Inflammatory macrophage (primary cell): ENCODE results near the gene PARD3B.

Experiments
- DNase-seq, 2 donors: peaks; one replicate each; pipeline ENCODE4 v3.0.0-alpha.2; 2020 to 2022

Gene PARD3B

DNA sequence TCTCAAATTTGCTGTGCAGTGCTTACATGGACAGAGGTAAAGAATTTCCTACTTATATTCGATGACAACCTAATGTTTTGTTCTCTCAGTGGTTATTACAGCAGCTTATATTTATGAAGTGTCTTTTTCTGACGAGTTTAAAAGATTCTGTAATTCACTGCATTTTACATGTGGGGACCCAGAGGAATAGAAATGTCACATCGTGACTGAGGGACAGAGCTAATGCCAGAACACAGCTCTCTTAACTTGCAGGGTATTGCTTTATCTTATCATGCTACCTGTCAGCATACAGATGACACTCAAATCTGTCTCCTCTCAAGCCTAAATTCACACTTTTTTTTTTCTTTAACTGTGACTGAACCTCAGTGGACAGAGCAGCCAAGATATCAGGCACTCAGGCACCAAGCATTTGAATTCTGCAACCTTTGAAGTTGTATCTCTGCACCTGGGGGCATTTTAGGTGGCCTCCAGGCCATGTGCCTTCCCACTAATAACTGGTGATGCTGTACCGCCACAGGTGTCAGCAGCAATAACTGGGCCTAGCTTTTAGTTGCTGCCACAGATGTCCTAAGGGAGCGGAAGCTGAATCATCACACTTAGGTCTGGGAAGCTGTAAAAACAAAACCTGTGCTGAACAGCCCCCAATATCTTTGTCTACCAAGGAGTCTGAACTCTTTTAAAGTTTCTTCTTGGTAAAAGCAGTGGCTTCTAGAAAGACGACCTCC is 821.2 kb downstream of the PARD3B start:
- no peak for DNase-seq

DNA sequence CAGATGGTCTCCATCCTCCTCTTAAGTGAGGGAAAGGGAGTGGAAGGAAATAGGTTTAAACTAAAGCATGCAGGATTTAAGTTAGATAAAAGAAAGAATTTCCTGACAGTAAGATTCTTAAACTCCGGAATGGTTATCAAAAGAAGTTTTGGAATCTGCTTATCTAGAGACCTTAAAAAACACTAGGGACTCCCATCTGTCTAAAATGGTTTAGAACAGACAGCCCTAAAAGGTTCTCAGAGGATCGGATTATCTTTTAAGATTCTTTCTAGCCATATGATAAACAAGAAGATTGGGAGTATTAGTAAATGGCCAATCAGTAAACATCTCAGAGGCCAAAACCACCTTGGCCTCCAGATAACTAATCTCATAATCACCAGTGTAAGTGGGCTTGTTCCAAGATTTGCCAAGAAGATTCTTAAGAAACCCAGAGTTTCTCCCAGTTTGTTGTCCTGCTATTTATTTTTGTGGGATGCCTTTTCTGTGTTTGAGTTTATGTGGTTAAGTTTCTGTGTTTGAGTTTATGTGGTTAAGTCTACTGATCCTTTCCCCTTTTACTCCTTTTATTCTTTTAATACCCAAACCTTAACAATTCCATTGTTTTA is 822.2 kb downstream of the PARD3B start:
- DNase-seq = no peak

DNA sequence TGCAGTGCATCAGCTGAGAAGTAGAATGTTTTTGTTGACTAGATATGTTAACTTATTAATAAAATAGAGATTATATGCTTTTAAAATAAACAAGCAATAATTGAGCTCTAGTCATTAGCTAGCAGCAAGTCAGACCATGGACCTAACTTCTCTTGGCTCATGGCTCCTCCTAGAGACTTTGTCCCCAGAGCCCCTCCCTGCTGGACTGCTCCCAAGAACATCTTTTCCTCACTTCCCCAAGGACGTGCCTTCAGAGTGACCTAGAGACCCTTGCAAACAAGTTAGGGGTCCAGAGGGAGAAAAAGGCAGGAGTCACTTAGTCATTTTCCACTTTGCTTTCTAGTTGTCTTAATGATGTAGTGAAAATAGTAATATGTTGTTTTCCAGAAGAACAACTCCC is 824.5 kb downstream of the PARD3B start:
- no peak for DNase-seq

DNA sequence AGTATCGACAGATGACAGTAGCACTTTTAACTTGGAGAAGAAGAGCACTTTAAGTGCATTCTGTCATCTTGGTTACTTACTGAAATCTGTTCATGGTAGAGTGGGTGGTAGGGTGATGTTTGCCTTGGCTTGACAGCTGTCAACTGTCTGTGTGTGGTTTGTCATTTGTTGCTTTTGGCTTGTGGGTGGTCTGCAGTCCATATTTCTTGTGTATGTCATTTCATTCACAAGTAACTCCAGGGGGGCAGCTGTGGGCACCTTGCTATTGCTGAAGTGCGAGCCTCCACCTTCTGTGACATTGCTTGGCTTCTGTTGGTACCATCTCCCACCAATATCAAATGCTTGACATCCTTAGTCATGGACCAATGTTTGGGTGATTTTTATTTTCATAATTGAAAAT is 825.5 kb downstream of the PARD3B start:
- DNase-seq = no peak

DNA sequence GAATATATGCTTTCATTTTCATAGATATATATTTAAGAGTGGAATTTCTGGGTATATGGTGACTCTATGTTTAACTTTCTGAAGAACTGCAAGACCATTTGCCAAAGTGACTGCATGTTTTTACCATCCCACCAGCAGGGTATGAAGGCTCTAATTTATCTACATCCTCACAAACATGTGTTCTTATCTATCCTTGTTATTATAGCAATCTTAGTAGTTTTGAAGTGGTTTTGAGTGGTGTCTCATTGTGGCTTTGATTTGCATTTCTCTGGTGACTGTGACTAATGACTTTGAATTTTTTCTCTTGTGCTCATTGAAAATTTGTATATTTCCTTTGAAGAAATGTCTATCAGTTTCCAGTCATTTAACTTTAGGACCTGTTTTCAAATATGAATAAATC is 826.9 kb downstream of the PARD3B start:
- no peak for DNase-seq

GRCh38 chr2:205375461-205376448 is 830.5 kb downstream of the PARD3B start:
- DNase-seq = no peak

GRCh38 chr2:205377324-205377723 is 832.0 kb downstream of the PARD3B start:
- no peak for DNase-seq

GRCh38 chr2:205383601-205384000 is 838.3 kb downstream of the PARD3B start:
- no peak for DNase-seq

- DNase-seq = no peak
Measured at GRCh38 chr2:205386109-205386508, 840.8 kb downstream of the PARD3B start.

DNA sequence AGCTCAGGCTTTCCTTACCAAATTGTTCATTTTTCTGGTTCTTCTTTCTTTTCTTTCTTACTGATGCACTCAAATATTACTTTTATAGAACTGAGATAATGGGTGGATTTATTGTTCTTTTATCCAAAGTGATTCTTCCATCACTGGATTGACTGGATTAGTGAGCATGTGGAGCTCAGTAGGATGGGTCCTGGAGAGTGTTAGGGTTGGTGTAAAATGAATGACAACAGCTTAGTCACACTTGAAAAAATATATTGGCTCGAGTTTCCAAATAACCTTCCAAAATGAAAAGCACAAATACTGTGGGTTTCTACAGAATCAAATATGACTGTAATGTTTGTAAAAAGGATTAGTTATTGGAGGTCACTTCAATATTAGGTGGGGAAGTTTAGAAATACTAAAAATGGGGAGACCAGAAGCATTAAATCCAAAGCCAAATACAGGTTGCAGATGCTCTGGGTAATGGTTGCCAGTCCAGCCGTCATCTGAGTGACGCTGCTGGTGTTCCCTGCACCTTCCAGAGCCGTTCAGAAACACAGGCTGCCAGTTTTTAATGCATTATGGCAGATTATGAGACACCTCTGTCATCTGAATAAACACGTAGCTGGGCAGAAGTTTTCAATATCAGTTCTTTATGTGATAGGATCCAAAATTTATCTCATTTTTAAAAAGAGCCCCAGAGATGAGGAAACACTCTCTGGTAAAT is 842.2 kb downstream of the PARD3B start:
- no peak for DNase-seq

- no peak for DNase-seq
Measured at GRCh38 chr2:205390866-205391265, 845.6 kb downstream of the PARD3B start.

- no peak for DNase-seq
Measured at GRCh38 chr2:205401511-205401910, 856.2 kb downstream of the PARD3B start.

- no peak for DNase-seq
Measured at GRCh38 chr2:205402011-205402410, 856.7 kb downstream of the PARD3B start.

DNA sequence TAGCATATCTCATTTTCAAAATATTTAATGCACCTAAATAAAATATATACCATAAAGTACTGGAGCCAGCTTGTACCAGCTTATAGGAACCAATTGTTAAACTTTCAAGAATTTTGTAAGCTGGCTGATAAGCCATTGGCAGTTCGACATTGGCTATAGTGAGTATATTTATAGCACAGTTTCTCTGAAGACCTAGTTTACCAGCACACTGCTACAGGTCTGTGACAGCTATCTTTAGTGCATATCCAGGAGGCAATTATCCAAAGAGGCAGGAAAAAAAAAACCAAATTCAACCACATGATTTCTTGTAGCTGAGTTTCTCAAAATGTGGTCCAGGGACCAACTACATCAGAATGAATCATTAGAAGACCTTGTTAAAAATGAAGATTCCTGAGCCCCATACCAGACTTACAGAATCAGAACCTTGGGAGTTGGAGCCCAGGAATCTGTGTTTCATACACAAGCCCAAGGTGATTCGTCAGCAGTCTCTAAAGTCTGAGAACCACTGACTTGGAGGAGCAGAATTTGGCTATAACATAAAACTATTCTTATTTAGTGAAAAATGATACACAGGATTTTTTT is 858.1 kb downstream of the PARD3B start:
- no peak for DNase-seq

GRCh38 chr2:205405194-205405593 is 859.9 kb downstream of the PARD3B start:
- DNase-seq = no peak

DNA sequence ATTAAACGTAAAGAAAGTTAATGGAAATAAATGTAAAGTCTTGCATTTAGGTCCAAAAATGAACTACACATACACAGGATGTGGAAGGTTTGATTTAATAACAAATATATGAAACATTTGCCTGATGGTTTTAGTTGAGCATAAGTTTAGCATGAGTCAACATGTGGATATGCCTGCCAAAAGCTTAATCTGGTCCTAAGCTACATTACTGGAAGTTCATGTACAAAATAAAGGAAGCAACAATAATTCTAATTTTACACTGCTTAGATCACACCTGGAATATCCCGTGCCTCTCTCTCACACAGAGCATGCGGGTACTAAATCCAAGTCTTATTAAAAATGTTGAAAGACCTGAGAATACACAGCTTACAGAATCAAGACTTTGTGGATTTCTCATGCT is 860.5 kb downstream of the PARD3B start:
- no peak for DNase-seq

DNA sequence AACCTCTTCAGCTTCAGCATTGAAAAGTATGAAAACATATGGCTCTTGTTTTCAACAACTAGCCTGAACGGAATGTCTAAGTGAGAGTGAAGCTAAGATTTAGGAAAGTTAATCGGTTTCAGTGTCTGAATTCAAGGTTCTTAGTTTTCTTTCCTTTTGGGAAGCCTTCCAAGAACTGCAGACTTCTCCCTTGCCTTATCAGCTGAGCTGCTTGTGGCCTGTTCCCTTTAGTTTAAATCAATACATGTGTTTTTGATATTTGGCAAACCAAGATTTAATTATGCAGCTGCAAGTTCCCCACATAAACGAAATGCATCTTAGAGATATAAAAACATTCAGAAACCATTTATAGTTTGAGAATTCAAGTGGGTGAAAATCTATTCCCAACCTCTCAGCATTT is 862.7 kb downstream of the PARD3B start:
- DNase-seq = no peak

- DNase-seq = no peak
Measured at GRCh38 chr2:205408696-205409095, 863.4 kb downstream of the PARD3B start.

DNA sequence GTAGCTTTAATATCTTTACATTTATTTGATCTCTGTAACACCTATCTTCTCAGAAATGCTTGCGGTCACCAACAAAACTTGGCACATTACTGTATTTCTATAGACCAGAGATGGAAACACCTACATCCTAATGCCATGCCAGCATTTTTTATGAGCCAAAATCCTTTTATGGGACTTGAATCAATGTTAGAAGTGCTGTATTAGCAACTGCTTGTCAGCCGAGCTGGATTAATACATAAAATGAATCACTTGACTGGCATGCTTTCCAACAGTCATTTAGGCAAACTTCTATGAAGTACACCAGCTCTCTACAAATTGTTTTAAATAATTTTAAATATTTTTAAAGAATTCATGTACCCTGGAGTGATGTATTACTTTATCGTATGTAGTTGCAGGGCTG is 864.1 kb downstream of the PARD3B start:
- DNase-seq = no peak

DNA sequence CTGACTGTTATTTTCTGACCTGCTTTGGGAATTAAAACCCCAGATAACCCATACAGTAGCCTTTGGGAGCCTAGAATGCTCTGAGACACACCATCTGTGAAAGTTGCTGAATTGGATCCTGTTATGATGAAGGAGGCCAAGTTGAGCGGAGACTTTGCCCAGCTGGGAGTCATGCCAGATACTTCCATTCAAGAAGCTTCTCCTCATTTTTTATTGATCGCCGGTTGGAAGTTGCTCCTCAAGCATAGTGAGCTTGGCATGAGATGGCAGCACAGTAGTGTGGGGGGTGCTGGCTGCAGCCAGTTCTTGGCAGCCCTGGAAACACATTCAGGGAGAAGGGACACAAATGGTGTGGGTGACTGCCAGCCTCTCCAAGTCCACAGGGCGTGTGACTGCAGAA is 866.3 kb downstream of the PARD3B start:
- no peak for DNase-seq

DNA sequence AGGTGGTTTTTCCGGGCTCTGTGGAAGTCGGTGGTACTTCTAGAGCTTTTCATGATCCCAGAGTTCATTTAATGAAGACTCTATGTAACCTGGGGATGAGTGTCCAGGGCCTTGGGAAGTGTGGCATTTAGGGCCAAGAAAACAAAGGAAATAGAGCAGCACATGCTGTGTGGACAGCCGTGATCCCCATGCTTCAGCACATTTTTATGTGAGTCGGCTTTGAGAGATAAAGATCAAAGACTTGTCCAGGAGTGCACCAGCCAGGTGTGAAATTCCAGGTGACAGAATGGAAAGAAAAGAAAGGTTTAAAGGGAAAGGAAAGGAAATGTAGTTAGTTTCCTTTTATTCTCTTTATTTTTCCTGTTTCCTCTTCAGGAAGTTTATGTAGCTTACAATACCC is 879.1 kb downstream of the PARD3B start:
- no peak for DNase-seq

GRCh38 chr2:205425102-205425501 is 879.8 kb downstream of the PARD3B start:
- DNase-seq = no peak
